CD4-positive, alpha-beta T cell (primary cell): ENCODE data around the gene MSLN. TPM values are rescaled to one million over a fixed set of nuclear protein-coding genes. Genes with fewer than 3 reads are reported as not detected.

ENCODE experiments used
- ATAC-seq: fragments of 200-7000 bp; cut with Tn5 transposase; one replicate; pipeline ENCODE4 v1.10.0; 2022; ENCODE audit warnings: mild to moderate bottlenecking; ENCODE audit not compliant: poor library complexity
- CTCF ChIA-PET: fragments of 350-600 bp; sonication (Branson Sonifier 250); formaldehyde crosslinking; loops from one replicate; lab custom pipeline; 2021; ENCODE audit warnings: antibody characterized with exemption, inconsistent platforms; lab: Charles Lee
- POLR2A ChIA-PET: fragments of 350-600 bp; sonication (Branson Sonifier 250); formaldehyde crosslinking; loops from one replicate; lab custom pipeline; 2021; ENCODE audit warnings: antibody characterized with exemption, inconsistent platforms; lab: Charles Lee
- DNase-seq, 14 experiments: peaks; one replicate each; pipeline ENCODE4 v3.0.0-alpha.2; 2013 to 2020; ENCODE audit warnings: mixed read lengths in 2 of 14
- H3K27ac ChIP-seq, 2 donors: one replicate each; pipeline versions ENCODE4 v1.5.1 to v1.7.0; 2013; ENCODE audit warnings: low read length in 2 of 2, low read depth in 1 of 2, mild to moderate bottlenecking in 1 of 2
- H3K27me3 ChIP-seq, 2 experiments: 1 replicate in 1 of 2; 2 replicates in 1 of 2; pipeline versions ENCODE4 v1.6.1 to v1.7.0; 2013; ENCODE audit warnings: low read length in 2 of 2, control low read depth in 1 of 2, mild to moderate bottlenecking in 1 of 2, moderate library complexity in 1 of 2; ENCODE audit not compliant: insufficient read depth in 2 of 2, control insufficient read depth in 1 of 2
- H3K36me3 ChIP-seq: one replicate; pipeline ENCODE4 v1.6.1; 2013; ENCODE audit warnings: low read length, control low read depth; ENCODE audit not compliant: insufficient read depth
- H3K4me1 ChIP-seq: one replicate; pipeline ENCODE4 v1.6.1; 2013; ENCODE audit warnings: low read length, control low read depth; ENCODE audit not compliant: insufficient read depth
- H3K4me3 ChIP-seq: one replicate; pipeline ENCODE4 v1.5.1; 2013; ENCODE audit warnings: mild to moderate bottlenecking, low read length, moderate library complexity
- H3K9me3 ChIP-seq, 2 experiments: 1 replicate in 1 of 2; 2 replicates in 1 of 2; pipeline versions ENCODE4 v1.6.1 to v1.7.0; 2013; ENCODE audit warnings: low read length in 2 of 2, mild to moderate bottlenecking in 2 of 2, control low read depth in 1 of 2, moderate library complexity in 1 of 2; ENCODE audit not compliant: control insufficient read depth in 1 of 2, insufficient read depth in 1 of 2
- H3K27ac Mint-ChIP-seq: one replicate; pipeline ENCODE4 v1.8.0; 2020; ENCODE audit warnings: mixed read lengths
- H3K27me3 Mint-ChIP-seq: one replicate; pipeline ENCODE4 v1.8.0; 2021; ENCODE audit warnings: mixed read lengths
- H3K36me3 Mint-ChIP-seq: one replicate; pipeline ENCODE4 v1.8.0; 2021; ENCODE audit warnings: low read depth, mixed read lengths
- H3K4me1 Mint-ChIP-seq: one replicate; pipeline ENCODE4 v1.8.0; 2021; ENCODE audit warnings: low read depth, mixed read lengths
- H3K4me3 Mint-ChIP-seq: one replicate; pipeline ENCODE4 v1.8.0; 2020; ENCODE audit warnings: mild to moderate bottlenecking, mixed read lengths
- H3K9me3 Mint-ChIP-seq: one replicate; pipeline ENCODE4 v1.8.0; 2020; ENCODE audit warnings: mixed read lengths
- CTCF ChIP-seq: fragments of 200-600 bp; IDR thresholded peaks from one replicate; pipeline ENCODE4 v1.8.0; 2022; ENCODE audit warnings: antibody characterized with exemption, mild to moderate bottlenecking
- intact Hi-C, 2 experiments: fragments of 100-400 bp; cut with DNase I in 1 of 2; cut with micrococcal nuclease in 1 of 2; formaldehyde crosslinking; loops; one replicate each; pipeline versions ENCODE4 v1.15.1 to v1.9.0; 2023 to 2025; cut with DNase I, micrococcal nuclease
- total RNA-seq, 174 experiments: library from RNA in 2 of 174; stranded (reverse) in 2 of 174; gene quantifications; one replicate each; pipeline ENCODE4 v1.2.3 and lab custom pipeline; 2021 to 2026

The MSLN gene
- total RNA-seq, 2 experiments from 2014 or later = not detected

- ChIA-PET CTCF (no interaction called here), POLR2A (interaction anchor here (0.8 kb wide), 1 partner anchor 19 kb away, joined by 4 read pairs; no protein-coding TSS in a partner anchor)
- ATAC-seq (no peak), DNase-seq (peak in 1 of 14 experiments; percentile 37)
- intact Hi-C loops = no loop called here
- Mint-ChIP-seq H3K9me3 (no peaks in the 10 kb centered on the region), H3K36me3 (no peaks in the 10 kb centered on the region), H3K4me3 (no peak overlapping the region), H3K4me1 (no peaks in the 10 kb centered on the region), H3K27ac (no peak overlapping the region), H3K27me3 (no peaks in the 10 kb centered on the region)
- Histone ChIP-seq H3K36me3 (peaks cover 6% of the 10 kb centered on the region), H3K4me1 (peaks cover 20% of the 10 kb centered on the region), H3K27me3 (no peaks in the 10 kb centered on the region), H3K27ac (no peak overlapping the region), H3K9me3 (no peaks in the 10 kb centered on the region), H3K4me3 (no peak overlapping the region)
- TF ChIP-seq CTCF = no peak
Measured at GRCh38 chr16:743794-744500, 16.6 kb upstream of the MSLN start.

DNA sequence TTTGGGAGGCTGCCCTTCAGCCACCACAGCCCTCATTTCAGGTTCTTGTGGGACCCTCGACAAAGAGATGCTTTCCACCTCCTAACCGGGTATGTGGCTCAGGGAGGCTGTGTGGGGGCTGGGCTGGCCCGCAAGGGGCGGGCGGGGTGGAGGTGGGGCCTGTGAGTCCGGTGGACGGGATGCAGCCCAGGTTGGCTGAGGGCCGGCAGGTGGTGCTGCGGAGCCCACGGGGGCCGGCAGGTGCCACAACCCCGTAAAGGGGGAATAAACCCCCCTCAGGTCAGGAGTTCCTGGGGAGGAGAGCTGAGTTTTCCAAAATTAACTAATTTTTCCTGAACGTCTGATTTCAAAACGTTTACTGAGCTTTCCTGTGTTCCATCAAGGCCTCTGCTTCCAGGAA, 14.8 kb upstream of the MSLN start:
- DNase-seq (peak in 1 of 14 experiments; percentile 26), ATAC-seq (no peak)
- H3K27ac Mint-ChIP-seq = no peak overlapping the region
- intact Hi-C loops = no loop called here
- ChIA-PET POLR2A (no interaction called here), CTCF (no interaction called here)
- TF ChIP-seq CTCF = no peak
- Histone ChIP-seq H3K9me3 (no peaks in the 10 kb centered on the region), H3K27ac (no peak overlapping the region), H3K27me3 (no peaks in the 10 kb centered on the region), H3K4me1 (peaks cover 6% of the 10 kb centered on the region), H3K36me3 (no peaks in the 10 kb centered on the region), H3K4me3 (no peak overlapping the region)
- H3K4me3 Mint-ChIP-seq = no peak overlapping the region
- no peaks in the 10 kb centered on the region for H3K36me3 Mint-ChIP-seq
- H3K4me1 Mint-ChIP-seq = no peaks in the 10 kb centered on the region
- no peaks in the 10 kb centered on the region for H3K9me3 Mint-ChIP-seq
- H3K27me3 Mint-ChIP-seq = no peaks in the 10 kb centered on the region

DNA sequence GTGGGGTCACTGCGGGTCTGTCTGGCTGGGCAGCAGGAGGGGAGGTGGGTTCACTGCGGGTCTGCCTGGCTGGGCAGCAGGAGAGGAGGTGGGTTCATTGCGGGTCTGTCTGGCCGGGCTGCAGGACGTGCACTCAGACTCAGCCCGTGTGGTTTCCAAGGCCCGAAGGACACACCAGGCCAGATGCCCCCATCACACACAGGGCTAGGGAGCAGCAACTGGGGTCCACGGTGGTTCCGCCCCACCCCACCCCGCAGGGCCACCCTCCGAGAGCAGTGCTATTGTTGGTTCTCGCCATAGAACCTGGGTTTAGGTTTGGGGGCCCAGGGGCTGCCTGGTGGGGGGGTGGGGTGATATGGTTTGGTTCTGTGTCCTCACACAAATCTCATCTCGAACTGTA, 13.9 kb upstream of the MSLN start:
- POLR2A ChIA-PET = no interaction called here
- CTCF ChIA-PET = no interaction called here
- H3K36me3 Mint-ChIP-seq = no peaks in the 10 kb centered on the region
- no peak overlapping the region for H3K4me3 ChIP-seq
- no peak overlapping the region for H3K27ac Mint-ChIP-seq
- H3K4me1 Mint-ChIP-seq = no peaks in the 10 kb centered on the region
- no peaks in the 10 kb centered on the region for H3K9me3 ChIP-seq
- DNase-seq (no peak), ATAC-seq (no peak)
- no peaks in the 10 kb centered on the region for H3K9me3 Mint-ChIP-seq
- no peak overlapping the region for H3K4me3 Mint-ChIP-seq
- intact Hi-C loops = no loop called here
- H3K27me3 Mint-ChIP-seq = no peaks in the 10 kb centered on the region
- no peaks in the 10 kb centered on the region for H3K36me3 ChIP-seq
- no peaks in the 10 kb centered on the region for H3K27me3 ChIP-seq
- H3K4me1 ChIP-seq = no peaks in the 10 kb centered on the region
- no peak overlapping the region for H3K27ac ChIP-seq
- TF ChIP-seq CTCF = no peak
